ENCODE measurements around the gene FUT8.

The FUT8 gene

DNA sequence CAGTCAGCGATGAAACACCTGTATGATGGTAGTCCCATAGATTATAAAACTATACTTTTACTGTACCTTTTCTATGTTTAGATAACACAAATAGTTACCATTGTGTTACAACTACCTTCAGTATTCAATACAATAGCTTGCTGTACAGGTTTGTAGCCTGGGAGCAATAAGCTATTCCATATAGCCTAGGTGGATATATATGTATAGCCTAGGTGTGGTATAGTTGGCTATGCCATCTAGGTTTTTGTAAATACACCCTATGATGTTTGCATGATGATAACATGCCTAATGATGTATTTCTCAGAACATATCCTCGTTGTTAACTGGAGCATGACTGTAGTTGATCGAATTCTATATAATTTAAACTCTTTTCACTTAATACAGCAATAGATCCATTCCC, 316.1 kb downstream of the FUT8 start:
- TF ChIP-seq CTCF (IDR thresholded peaks at IDR 0.05; ENCODE audit: low read depth, low read length), result no peak
- DNase-seq (ENCODE audit: low read depth in 2 of 2), result no peak
- no peak overlapping the region for H3K4me3 ChIP-seq (replicated peaks in 1 of 2; ENCODE audit: low read depth in 2 of 2, low read length in 2 of 2)

GRCh38 chr14:65729566-65729965, 317.0 kb downstream of the FUT8 start:
- H3K4me3 ChIP-seq (replicated peaks in 1 of 2; ENCODE audit: low read depth in 2 of 2, low read length in 2 of 2), result no peak overlapping the region
- no peak for DNase-seq (ENCODE audit: low read depth in 2 of 2)
- TF ChIP-seq CTCF (IDR thresholded peaks at IDR 0.05; ENCODE audit: low read depth, low read length), result no peak

GRCh38 chr14:65731933-65732506, 319.5 kb downstream of the FUT8 start:
- DNase-seq (ENCODE audit: low read depth in 2 of 2), result no peak
- H3K4me3 ChIP-seq (replicated peaks in 1 of 2; ENCODE audit: low read depth in 2 of 2, low read length in 2 of 2), result no peak overlapping the region
- TF ChIP-seq CTCF (IDR thresholded peaks at IDR 0.05; ENCODE audit: low read depth, low read length), result no peak

DNA sequence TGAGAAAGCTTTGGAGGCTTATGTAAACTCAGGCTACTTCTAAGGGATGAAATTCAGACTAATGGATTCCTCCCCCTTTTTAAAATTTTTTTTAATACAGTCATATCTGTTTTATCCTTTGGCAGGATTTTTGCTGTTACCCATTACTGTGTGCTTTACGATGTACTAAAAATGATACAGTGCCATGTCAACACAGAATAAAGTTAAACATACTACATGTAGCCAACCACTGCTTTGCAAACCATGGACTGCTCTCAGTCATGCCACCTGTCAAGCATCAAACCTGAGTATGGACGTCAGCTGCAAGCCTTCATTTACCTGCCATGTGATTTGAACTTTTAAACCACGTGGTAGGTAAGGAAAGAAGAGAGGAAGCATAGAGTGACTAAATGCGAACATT, 325.8 kb downstream of the FUT8 start:
- DNase-seq (ENCODE audit: low read depth in 2 of 2), result no peak
- no peak for TF ChIP-seq CTCF (IDR thresholded peaks at IDR 0.05; ENCODE audit: low read depth, low read length)
- H3K4me3 ChIP-seq (replicated peaks in 1 of 2; ENCODE audit: low read depth in 2 of 2, low read length in 2 of 2), result no peak overlapping the region

- no peak for TF ChIP-seq CTCF (IDR thresholded peaks at IDR 0.05; ENCODE audit: low read depth, low read length)
- no peak for DNase-seq (ENCODE audit: low read depth in 2 of 2)
- no peak overlapping the region for H3K4me3 ChIP-seq (replicated peaks in 1 of 2; ENCODE audit: low read depth in 2 of 2, low read length in 2 of 2)
Measured at GRCh38 chr14:65745396-65746190, 333.1 kb downstream of the FUT8 start.

DNA sequence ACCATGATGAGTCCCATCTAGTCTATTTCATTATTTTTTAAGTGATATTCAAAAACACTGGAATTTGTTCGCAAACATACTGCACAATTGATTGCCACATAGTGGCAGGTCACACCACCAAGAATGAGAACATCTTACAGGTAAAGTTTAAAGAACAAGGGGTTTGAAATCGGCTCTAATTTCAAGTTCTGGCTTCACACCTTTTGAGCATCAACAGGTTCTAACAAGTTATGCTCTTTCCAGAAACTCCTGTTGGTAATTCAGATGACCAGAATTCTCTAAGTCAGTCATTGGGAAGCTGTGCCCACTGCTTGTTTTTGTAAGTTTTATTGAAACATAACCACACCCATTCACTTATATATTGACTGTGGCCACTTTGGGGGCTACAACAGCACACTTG, 336.3 kb downstream of the FUT8 start:
- no peak overlapping the region for H3K4me3 ChIP-seq (replicated peaks in 1 of 2; ENCODE audit: low read depth in 2 of 2, low read length in 2 of 2)
- no peak for DNase-seq (ENCODE audit: low read depth in 2 of 2)
- no peak for TF ChIP-seq CTCF (IDR thresholded peaks at IDR 0.05; ENCODE audit: low read depth, low read length)

Data from cardiac fibroblast (primary cell).